ENCODE results near the gene FMNL2. TPM values are rescaled to one million over a fixed set of nuclear protein-coding genes. Genes with fewer than 3 reads are reported as not detected.

FMNL2 gene
- polyA plus RNA-seq, 3 donors = 86.0 to 102 (median 99.9) TPM

Other genes with a start within 250 kb of the FMNL2 start
- gene CACNB4, start 236.1 kb upstream of the FMNL2 start, polyA plus RNA-seq (ENCODE audit: insufficient read length in 3 of 3) = 10 to 100 TPM in 2 of 3 donors, 1 to 10 TPM in 1; 9.5 to 14.4 (median 13.3) TPM
- 10 to 100 TPM; 39.0 to 56.6 (median 47.4) TPM for gene STAM2, start 159.4 kb upstream of the FMNL2 start, polyA plus RNA-seq (ENCODE audit: insufficient read length in 3 of 3)

Data from renal pelvis (tissue), 3 donors.